ENCODE data around the gene TGFBR1.
A peak's percentile ranks its signal among the peaks of the same experiment; 100 is the strongest.

Gene TGFBR1

GRCh38 chr9:99107421-99107820 is 2.5 kb downstream of the TGFBR1 start:
- no peak for DNase-seq

- DNase-seq: no peak
These were observed 3.2 kb downstream of the TGFBR1 start for GRCh38 chr9:99108131-99108530.

GRCh38 chr9:99109522-99109921 is 4.6 kb downstream of the TGFBR1 start:
- DNase-seq: peak; percentile 65

- DNase-seq: no peak
These were observed 8.0 kb downstream of the TGFBR1 start for GRCh38 chr9:99112750-99113413.

GRCh38 chr9:99113414-99114048 is 8.6 kb downstream of the TGFBR1 start:
- no peak for DNase-seq

GRCh38 chr9:99114049-99114440 is 9.1 kb downstream of the TGFBR1 start:
- no peak for DNase-seq

GRCh38 chr9:99114846-99115500 is 10.1 kb downstream of the TGFBR1 start:
- no peak for DNase-seq

- DNase-seq: peak; percentile 27
These were observed 11.1 kb downstream of the TGFBR1 start for GRCh38 chr9:99116003-99116411.

GRCh38 chr9:99118782-99119466 is 14.0 kb downstream of the TGFBR1 start:
- DNase-seq: no peak

- DNase-seq: no peak
These were observed 15.2 kb downstream of the TGFBR1 start for GRCh38 chr9:99119976-99120655.

GRCh38 chr9:99121604-99122003 is 16.7 kb downstream of the TGFBR1 start:
- DNase-seq: no peak

- DNase-seq: no peak
These were observed 19.8 kb downstream of the TGFBR1 start for GRCh38 chr9:99124534-99125255.

GRCh38 chr9:99125446-99125845 is 20.5 kb downstream of the TGFBR1 start:
- DNase-seq: no peak

- DNase-seq: no peak
These were observed 21.4 kb downstream of the TGFBR1 start for GRCh38 chr9:99126312-99126711.

- peak; percentile 73 for DNase-seq
These were observed 22.6 kb downstream of the TGFBR1 start for GRCh38 chr9:99127356-99128132.

GRCh38 chr9:99128133-99128406 is 23.2 kb downstream of the TGFBR1 start:
- no peak for DNase-seq

- DNase-seq: no peak
These were observed 24.2 kb downstream of the TGFBR1 start for GRCh38 chr9:99129091-99129490.

- DNase-seq: no peak
These were observed 25.2 kb downstream of the TGFBR1 start for GRCh38 chr9:99130069-99130468.

GRCh38 chr9:99133145-99133544 is 28.2 kb downstream of the TGFBR1 start:
- no peak for DNase-seq

GRCh38 chr9:99134893-99135341 is 30.0 kb downstream of the TGFBR1 start:
- peak; percentile 82 for DNase-seq

GRCh38 chr9:99135456-99135855 is 30.5 kb downstream of the TGFBR1 start:
- DNase-seq: no peak
